Endothelial cell of umbilical vein (primary cell): ENCODE data around the gene DPH2.

ENCODE experiments used
- CTCF ChIP-seq, 2 donors: IDR thresholded peaks; 1 replicate in 1 of 2; 2 replicates in 1 of 2; pipeline ENCODE4 v1.5.1; 2011; ENCODE audit warnings: low read length in 2 of 2, mild to moderate bottlenecking in 2 of 2, moderate library complexity in 2 of 2, control low read depth in 1 of 2, inconsistent platforms in 1 of 2, low read depth in 1 of 2; ENCODE audit not compliant: insufficient read depth in 1 of 2; ENCODE audit errors: extremely low read depth in 1 of 2
- EZH2 ChIP-seq: IDR thresholded peaks from 2 replicates; pipeline ENCODE4 v1.6.1; 2012; ENCODE audit warnings: borderline replicate concordance, low read depth, mild to moderate bottlenecking, moderate library complexity, low read length, inconsistent platforms; ENCODE audit not compliant: severe bottlenecking
- FOS ChIP-seq: IDR thresholded peaks from 2 replicates; pipeline ENCODE4 v1.6.1; 2011; ENCODE audit warnings: mild to moderate bottlenecking, low read length, moderate library complexity, borderline replicate concordance; ENCODE audit not compliant: insufficient read depth
- GATA2 ChIP-seq: IDR thresholded peaks from 2 replicates; pipeline ENCODE4 v1.7.0; 2011; ENCODE audit warnings: low read depth, mild to moderate bottlenecking, moderate library complexity, mixed read lengths, low read length; ENCODE audit not compliant: insufficient read length, insufficient read depth
- JUN ChIP-seq: IDR thresholded peaks from 2 replicates; pipeline ENCODE4 v1.6.1; 2011; ENCODE audit warnings: borderline replicate concordance, low read depth; ENCODE audit not compliant: insufficient read length, insufficient read depth
- MAX ChIP-seq: IDR thresholded peaks from 2 replicates; pipeline ENCODE4 v1.6.1; 2011; ENCODE audit not compliant: insufficient read depth, insufficient read length
- POLR2A ChIP-seq: IDR thresholded peaks from 2 replicates; pipeline ENCODE4 v1.6.1; 2012; ENCODE audit warnings: low read depth, mild to moderate bottlenecking, control low read depth, low read length
- POLR2AphosphoS5 ChIP-seq: IDR thresholded peaks from 2 replicates; pipeline ENCODE4 v1.6.1; 2012; ENCODE audit warnings: low read depth, mild to moderate bottlenecking, control low read depth, low read length, moderate library complexity; ENCODE audit not compliant: insufficient read depth

GRCh38 chr1:43952731-43953346 is 17.0 kb upstream of the DPH2 start:
- no peak for TF ChIP-seq CTCF (IDR thresholded peaks at IDR 0.05; ENCODE audit: extremely low read depth in 1 of 2, insufficient read depth in 1 of 2, low read depth in 1 of 2, low read length in 2 of 2)
- TF ChIP-seq MAX = no peak
- no peak for TF ChIP-seq JUN
- no peak for TF ChIP-seq EZH2
- no peak for TF ChIP-seq POLR2A
- no peak for TF ChIP-seq POLR2AphosphoS5
- no peak for TF ChIP-seq GATA2
- TF ChIP-seq FOS = no peak
